ENCODE data around the gene FER.

FER gene

GRCh38 chr5:109196087-109196822 is 448.6 kb downstream of the FER start:
- DNase-seq, result no peak

- DNase-seq, result no peak
These were observed 449.1 kb downstream of the FER start for GRCh38 chr5:109196823-109197160.

- no peak for DNase-seq
These were observed 451.6 kb downstream of the FER start for GRCh38 chr5:109199289-109199688.

GRCh38 chr5:109199799-109200620 is 452.3 kb downstream of the FER start:
- DNase-seq, result no peak

- no peak for DNase-seq
These were observed 467.3 kb downstream of the FER start for GRCh38 chr5:109215040-109215439.

- no peak for DNase-seq
These were observed 471.1 kb downstream of the FER start for GRCh38 chr5:109218818-109219217.

- DNase-seq, result no peak
These were observed 475.8 kb downstream of the FER start for GRCh38 chr5:109223531-109223930.

GRCh38 chr5:109224276-109224882 is 476.7 kb downstream of the FER start:
- DNase-seq, result no peak

- DNase-seq, result no peak
These were observed 478.3 kb downstream of the FER start for GRCh38 chr5:109225716-109226625.

GRCh38 chr5:109230369-109230768 is 482.7 kb downstream of the FER start:
- no peak for DNase-seq

GRCh38 chr5:109231331-109231730 is 483.6 kb downstream of the FER start:
- no peak for DNase-seq

- DNase-seq, result no peak
These were observed 486.7 kb downstream of the FER start for GRCh38 chr5:109234381-109234780.

GRCh38 chr5:109239456-109239855 is 491.8 kb downstream of the FER start:
- DNase-seq, result no peak

- no peak for DNase-seq
These were observed 494.8 kb downstream of the FER start for GRCh38 chr5:109242518-109242917.

GRCh38 chr5:109246395-109246794 is 498.7 kb downstream of the FER start:
- no peak for DNase-seq

Measured in stimulated activated CD4-positive, alpha-beta T cell treated with anti-CD3 and anti-CD28 coated beads, Interleukin-12 subunit alpha, Interleukin-12 subunit beta, amount 100 ng/mL, for 4 hours (primary cell).